Measurements from ENCODE around the gene KCND1. TPM values are rescaled to one million over a fixed set of nuclear protein-coding genes. Genes with fewer than 3 reads are reported as not detected.

KCND1 gene
- total and polyA plus RNA-seq, 8 donors: 2.3 to 5.7 (median 4.5) TPM

- Histone ChIP-seq H3K9me3 (no peaks in the 10 kb centered on the region), H3K4me3 (no peak overlapping the region), H3K27ac (peak overlapping the region in 1 of 2 donors; percentile 64), H3K4me1 (peaks cover 4 to 51% of the 10 kb centered on the region in 2 donors), H3K27me3 (no peaks in the 10 kb centered on the region), H3K36me3 (peaks cover 0 to 28% of the 10 kb centered on the region in 2 donors)
- intact Hi-C loops (cut with DNase I): no loop called here
- DNase-seq: no peak
- no peak for ATAC-seq
- no peak for TF ChIP-seq CTCF (IDR thresholded peaks at IDR 0.05)
These were observed 36.9 kb downstream of the KCND1 start for GRCh38 chrX:48934581-48935300.

GRCh38 chrX:48933757-48934156, 37.9 kb downstream of the KCND1 start:
- TF ChIP-seq CTCF (IDR thresholded peaks at IDR 0.05): no peak
- no peak overlapping the region for H3K4me3 ChIP-seq
- no peak overlapping the region for H3K27ac ChIP-seq
- no peaks in the 10 kb centered on the region for H3K27me3 ChIP-seq
- intact Hi-C loops (cut with DNase I): no loop called here
- H3K4me1 ChIP-seq: peaks cover 4 to 42% of the 10 kb centered on the region in 2 donors
- DNase-seq: no peak
- peaks cover 0 to 31% of the 10 kb centered on the region in 2 donors for H3K36me3 ChIP-seq
- no peak for ATAC-seq
- H3K9me3 ChIP-seq: no peaks in the 10 kb centered on the region

DNA sequence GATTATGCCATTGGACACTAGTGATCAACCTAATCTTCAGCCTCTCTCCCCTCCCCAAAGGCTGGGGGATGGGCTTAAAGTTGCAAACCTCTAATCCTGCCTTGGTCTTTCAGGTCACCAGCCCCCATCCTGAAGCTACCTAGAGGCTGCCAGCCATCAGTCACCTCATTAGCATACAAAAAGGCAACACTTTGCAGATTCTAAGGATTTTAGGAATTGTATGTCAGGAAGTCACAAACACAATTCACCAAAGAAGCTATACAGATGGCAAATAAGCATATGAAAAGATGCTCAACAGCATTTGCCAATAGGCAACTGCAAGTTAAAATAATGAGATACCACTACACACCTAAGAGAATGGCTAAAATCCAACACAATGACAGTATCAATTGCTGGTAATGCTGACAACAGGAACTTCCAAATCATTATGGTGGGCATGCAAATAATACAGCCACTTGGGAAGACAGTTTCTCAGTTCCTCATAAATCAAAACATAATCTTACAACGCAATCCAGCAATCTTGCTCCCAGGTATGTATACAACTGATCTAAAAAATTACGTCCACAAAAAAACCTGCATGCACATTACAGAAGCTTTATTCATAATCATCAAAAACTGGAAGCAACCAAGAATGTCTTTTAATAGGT, 43.8 kb downstream of the KCND1 start:
- Histone ChIP-seq H3K27ac (no peak overlapping the region), H3K4me1 (no peaks in the 10 kb centered on the region), H3K9me3 (no peaks in the 10 kb centered on the region), H3K4me3 (no peak overlapping the region), H3K27me3 (no peaks in the 10 kb centered on the region), H3K36me3 (peaks cover 0 to 45% of the 10 kb centered on the region in 2 donors)
- no peak for DNase-seq
- ATAC-seq: no peak
- no peak for TF ChIP-seq CTCF (IDR thresholded peaks at IDR 0.05)
- intact Hi-C loops (cut with DNase I): no loop called here

GRCh38 chrX:48927123-48927522, 44.5 kb downstream of the KCND1 start:
- peaks cover 0 to 50% of the 10 kb centered on the region in 2 donors for H3K36me3 ChIP-seq
- DNase-seq: no peak

More at GRCh38 chrX:48927123-48927522, 44.5 kb downstream of the KCND1 start:
- no peak for ATAC-seq
- Histone ChIP-seq H3K4me3 (no peak overlapping the region), H3K4me1 (no peaks in the 10 kb centered on the region), H3K27me3 (no peaks in the 10 kb centered on the region), H3K9me3 (no peaks in the 10 kb centered on the region), H3K27ac (no peak overlapping the region)
- intact Hi-C loops (cut with DNase I): no loop called here
- no peak for TF ChIP-seq CTCF (IDR thresholded peaks at IDR 0.05)

Measured in left lung (tissue), 10 donors.